Umbilical cord (tissue), 2 donors: ENCODE results near the gene TMEM131. TPM values are rescaled to one million over a fixed set of nuclear protein-coding genes. Genes with fewer than 3 reads are reported as not detected.
"Not testable (repeated sequence)": the region's sequence is repeated elsewhere in the genome, so short reads cannot be mapped to it uniquely, and the experiment has no call there.

Experiments
- DNase-seq: peaks from one replicate; pipeline ENCODE4 v3.0.0-alpha.2; 2015; ENCODE audit warnings: low spot score
- total RNA-seq: library from RNA; depleted of rRNA; stranded (reverse); fragments of >200 nt; gene quantifications from one replicate; pipeline ENCODE4 v1.2.3, GENCODE V29; 2014; ENCODE audit warnings: low replicate concordance; ENCODE audit not compliant: insufficient read depth

TMEM131 gene
- total RNA-seq, 1 donor from 2014 or later = 29.9 TPM

GRCh38 chr2:98022067-98022466 lies 26.3 kb upstream of the TMEM131 start:
- DNase-seq = not testable (repeated sequence)

GRCh38 chr2:98020992-98021713 lies 25.4 kb upstream of the TMEM131 start:
- DNase-seq = no peak

- DNase-seq = no peak
These were observed 24.8 kb upstream of the TMEM131 start for GRCh38 chr2:98020516-98020915.

- DNase-seq = no peak
These were observed 21.3 kb upstream of the TMEM131 start for GRCh38 chr2:98016908-98017670.

GRCh38 chr2:98015671-98016070 lies 19.9 kb upstream of the TMEM131 start:
- DNase-seq = no peak

- DNase-seq = no peak
These were observed 18.6 kb upstream of the TMEM131 start for GRCh38 chr2:98014379-98014778.

- no peak for DNase-seq
These were observed 17.8 kb upstream of the TMEM131 start for GRCh38 chr2:98013407-98014042.

- DNase-seq = no peak
These were observed 16.8 kb upstream of the TMEM131 start for GRCh38 chr2:98012561-98012991.

- no peak for DNase-seq
These were observed 14.4 kb upstream of the TMEM131 start for GRCh38 chr2:98009887-98010760.

- DNase-seq = no peak
These were observed 12.7 kb upstream of the TMEM131 start for GRCh38 chr2:98008415-98008814.

- DNase-seq = no peak
These were observed 10.6 kb upstream of the TMEM131 start for GRCh38 chr2:98006378-98006777.

GRCh38 chr2:98004613-98005012 lies 8.9 kb upstream of the TMEM131 start:
- no peak for DNase-seq

GRCh38 chr2:98004047-98004446 lies 8.3 kb upstream of the TMEM131 start:
- DNase-seq = no peak

GRCh38 chr2:97999536-97999935 lies 3.8 kb upstream of the TMEM131 start:
- DNase-seq = no peak

GRCh38 chr2:97998431-97999005 lies 2.8 kb upstream of the TMEM131 start:
- DNase-seq = no peak

- DNase-seq = no peak
These were observed 2.1 kb upstream of the TMEM131 start for GRCh38 chr2:97997784-97998392.

GRCh38 chr2:97996679-97997078 lies 931 bp upstream of the TMEM131 start:
- no peak for DNase-seq

GRCh38 chr2:97995026-97995733 lies 568 bp downstream of the TMEM131 start:
- peak; percentile 57 for DNase-seq

GRCh38 chr2:97994476-97994875 lies 1.3 kb downstream of the TMEM131 start:
- no peak for DNase-seq

GRCh38 chr2:97993926-97994325 lies 1.8 kb downstream of the TMEM131 start:
- DNase-seq = no peak
